Measurements from ENCODE around the gene MTA2.
"Not testable (repeated sequence)": the region's sequence is repeated elsewhere in the genome, so short reads cannot be mapped to it uniquely, and the experiment has no call there.

MTA2 gene

GRCh38 chr11:62569611-62570010, 32.1 kb downstream of the MTA2 start:
- Histone ChIP-seq H3K4me3 (no peak overlapping the region), H3K36me3 (peaks cover 59 to 76% (median 65%) of the 10 kb centered on the region in 3 donors), H3K27ac (peak overlapping the region in 1 of 2 donors; percentile 10), H3K27me3 (no peaks in the 10 kb centered on the region), H3K9me3 (no peaks in the 10 kb centered on the region), H3K4me1 (peaks cover 0 to 21% (median 8%) of the 10 kb centered on the region in 4 donors)
- intact Hi-C loops (cut with DNase I; ENCODE audit: low total_unique reads) = no loop called here
- no peak for DNase-seq
- TF ChIP-seq CTCF (IDR thresholded peaks at IDR 0.05) = no peak

- peaks cover 59 to 99% (median 72%) of the 10 kb centered on the region in 3 donors for H3K36me3 ChIP-seq
- no peaks in the 10 kb centered on the region for H3K9me3 ChIP-seq
- H3K27me3 ChIP-seq = no peaks in the 10 kb centered on the region
- peaks cover 0 to 14% (median 6%) of the 10 kb centered on the region in 4 donors for H3K4me1 ChIP-seq
- no peak overlapping the region for H3K4me3 ChIP-seq
- DNase-seq = no peak
- no peak overlapping the region for H3K27ac ChIP-seq
- TF ChIP-seq CTCF (IDR thresholded peaks at IDR 0.05) = no peak
- intact Hi-C loops (cut with DNase I; ENCODE audit: low total_unique reads) = no loop called here
Observed at GRCh38 chr11:62567018-62567633, 34.5 kb downstream of the MTA2 start.

GRCh38 chr11:62566247-62566646, 35.4 kb downstream of the MTA2 start:
- no peak overlapping the region for H3K27ac ChIP-seq
- H3K9me3 ChIP-seq = no peaks in the 10 kb centered on the region
- H3K4me1 ChIP-seq = peaks cover under 1 to 13% (median 4%) of the 10 kb centered on the region in 4 donors
- H3K4me3 ChIP-seq = no peak overlapping the region
- no peaks in the 10 kb centered on the region for H3K27me3 ChIP-seq
- DNase-seq = no peak
- intact Hi-C loops (cut with DNase I; ENCODE audit: low total_unique reads) = no loop called here
- no peak for TF ChIP-seq CTCF (IDR thresholded peaks at IDR 0.05)
- H3K36me3 ChIP-seq = peaks cover 51 to 95% (median 68%) of the 10 kb centered on the region in 3 donors

- H3K4me3 ChIP-seq = no peak overlapping the region
- intact Hi-C loops (cut with DNase I; ENCODE audit: low total_unique reads) = no loop called here
- H3K27me3 ChIP-seq = no peaks in the 10 kb centered on the region
- H3K36me3 ChIP-seq = peaks cover 41 to 88% (median 58%) of the 10 kb centered on the region in 3 donors
- no peak for DNase-seq
- H3K4me1 ChIP-seq = peaks cover 4 to 17% (median 13%) of the 10 kb centered on the region in 4 donors
- H3K9me3 ChIP-seq = no peaks in the 10 kb centered on the region
- TF ChIP-seq CTCF (IDR thresholded peaks at IDR 0.05) = no peak
- H3K27ac ChIP-seq = no peak overlapping the region
Observed at GRCh38 chr11:62565100-62565802, 36.4 kb downstream of the MTA2 start.

- H3K36me3 ChIP-seq = peaks cover 33 to 81% (median 38%) of the 10 kb centered on the region in 3 donors
- intact Hi-C loops (cut with DNase I; ENCODE audit: low total_unique reads) = loop anchor here (5.0 kb wide), 1 partner anchor 139 kb away; no protein-coding TSS in a partner anchor
- not testable (repeated sequence) for DNase-seq, H3K27me3 ChIP-seq, H3K4me3 ChIP-seq, H3K9me3 ChIP-seq
- peak overlapping the region; percentile 75 to 78 for H3K27ac ChIP-seq
- peaks cover 4 to 34% (median 21%) of the 10 kb centered on the region in 4 donors for H3K4me1 ChIP-seq
Observed at GRCh38 chr11:62561677-62562230, 39.9 kb downstream of the MTA2 start.
